ENCODE measurements around the gene TMEM25.
"Not testable (repeated sequence)": the region's sequence is repeated elsewhere in the genome, so short reads cannot be mapped to it uniquely, and the experiment has no call there.

The TMEM25 gene

GRCh38 chr11:118532852-118533768 lies 2.1 kb downstream of the TMEM25 start:
- DNase-seq = no peak

GRCh38 chr11:118533769-118534729 lies 3.1 kb downstream of the TMEM25 start:
- DNase-seq = no peak

GRCh38 chr11:118535261-118535660 lies 4.3 kb downstream of the TMEM25 start:
- DNase-seq = no peak

GRCh38 chr11:118536726-118537125 lies 5.7 kb downstream of the TMEM25 start:
- no peak for DNase-seq

GRCh38 chr11:118537409-118537980 lies 6.5 kb downstream of the TMEM25 start:
- DNase-seq = no peak

GRCh38 chr11:118544010-118544646 lies 13.1 kb downstream of the TMEM25 start:
- no peak for DNase-seq

- DNase-seq = no peak
Measured at GRCh38 chr11:118544647-118545010, 13.6 kb downstream of the TMEM25 start.

GRCh38 chr11:118545533-118545932 lies 14.5 kb downstream of the TMEM25 start:
- DNase-seq = no peak

- DNase-seq = no peak
Measured at GRCh38 chr11:118547132-118547531, 16.1 kb downstream of the TMEM25 start.

GRCh38 chr11:118552341-118552740 lies 21.3 kb downstream of the TMEM25 start:
- DNase-seq = no peak

GRCh38 chr11:118560806-118561205 lies 29.8 kb downstream of the TMEM25 start:
- no peak for DNase-seq

GRCh38 chr11:118565051-118565450 lies 34.1 kb downstream of the TMEM25 start:
- no peak for DNase-seq

GRCh38 chr11:118569670-118570069 lies 38.7 kb downstream of the TMEM25 start:
- DNase-seq = no peak

- DNase-seq = no peak
Measured at GRCh38 chr11:118570787-118571186, 39.8 kb downstream of the TMEM25 start.

GRCh38 chr11:118571701-118572060 lies 40.7 kb downstream of the TMEM25 start:
- not testable (repeated sequence) for DNase-seq

- DNase-seq = peak; percentile 32
Measured at GRCh38 chr11:118572061-118572980, 41.3 kb downstream of the TMEM25 start, which contains the start of gene ARCN1. Gene ARCN1, plus strand, starts transcription at chr11:118572409. Its CDS starts 139 bp downstream, at chr11:118572548.

- no peak for DNase-seq
Measured at GRCh38 chr11:118572981-118573550, 42.1 kb downstream of the TMEM25 start.

GRCh38 chr11:118574636-118575035 lies 43.6 kb downstream of the TMEM25 start:
- DNase-seq = no peak

GRCh38 chr11:118577995-118578394 lies 47.0 kb downstream of the TMEM25 start:
- DNase-seq = not testable (repeated sequence)

- peak; percentile 51 for DNase-seq
Measured at GRCh38 chr11:118581057-118581456, 50.1 kb downstream of the TMEM25 start.
